Hair follicular keratinocyte (primary cell): ENCODE results near the gene STRBP. TPM values are rescaled to one million over a fixed set of nuclear protein-coding genes. Genes with fewer than 3 reads are reported as not detected.

ENCODE experiments used
- total RNA-seq: library from RNA; depleted of rRNA; stranded (reverse); fragments of >200 nt; gene quantifications from 2 replicates; pipeline ENCODE4 v1.2.3, GENCODE V29; 2015

STRBP gene
- 3.6 and 11.4 TPM in 2 replicates for total RNA-seq

GRCh38 chr9:123268465-123269259 lies at the start of gene STRBP:
Gene STRBP, minus strand, starts transcription at chr9:123268586. Its CDS starts 84,452 bp downstream, at chr9:123184134.

Other genes with a start within 250 kb of the STRBP start
- 0.08 and 0.47 TPM in 2 replicates for gene GPR21, start 234.9 kb downstream of the STRBP start, total RNA-seq
- not detected in 2 replicates for gene CRB2, start 87.6 kb upstream of the STRBP start, total RNA-seq